Natural killer cell treated with Interleukin-12 subunit alpha and Interleukin-12 subunit beta and Interleukin-15 and Interleukin-18, amount 100 ng/mL, for 72 hours (primary cell): ENCODE measurements around the gene ZNF622. TPM values are rescaled to one million over a fixed set of nuclear protein-coding genes. Genes with fewer than 3 reads are reported as not detected.

Source experiments
- ATAC-seq, 2 donors: fragments of 150-1000 bp; cut with Tn5 transposase in 1 of 2; sonication (Bioruptor Pico), chemical (Tn5 transposase) in 1 of 2; 2 replicates each; pipeline ENCODE4 v1.10.0; 2021
- DNase-seq: peaks from one replicate; pipeline ENCODE4 v3.0.0; 2022; ENCODE audit warnings: low spot score
- H3K27ac Mint-ChIP-seq, 2 donors: 1 replicate in 1 of 2; 2 replicates in 1 of 2; pipeline ENCODE4 v1.8.0; 2022; ENCODE audit warnings: mixed read lengths in 2 of 2, mild to moderate bottlenecking in 1 of 2, moderate library complexity in 1 of 2
- H3K27me3 Mint-ChIP-seq, 2 donors: 1 replicate in 1 of 2; 2 replicates in 1 of 2; pipeline ENCODE4 v1.8.0; 2022; ENCODE audit warnings: mixed read lengths in 2 of 2
- H3K36me3 Mint-ChIP-seq: one replicate; pipeline ENCODE4 v1.8.0; 2022; ENCODE audit warnings: mixed read lengths
- H3K4me1 Mint-ChIP-seq, 2 donors: 1 replicate in 1 of 2; 2 replicates in 1 of 2; pipeline ENCODE4 v1.8.0; 2022; ENCODE audit warnings: low read depth in 2 of 2, mixed read lengths in 2 of 2, mild to moderate bottlenecking in 1 of 2
- H3K4me3 Mint-ChIP-seq: one replicate; pipeline ENCODE4 v1.8.0; 2022; ENCODE audit warnings: mixed read lengths
- H3K9me3 Mint-ChIP-seq: 2 replicates; pipeline ENCODE4 v1.8.0; 2022; ENCODE audit warnings: mixed read lengths
- total RNA-seq, 2 donors: library from RNA; stranded (reverse); gene quantifications; one replicate each; pipeline ENCODE4 v1.2.3, GENCODE V29; 2022

ZNF622 gene, protein sequence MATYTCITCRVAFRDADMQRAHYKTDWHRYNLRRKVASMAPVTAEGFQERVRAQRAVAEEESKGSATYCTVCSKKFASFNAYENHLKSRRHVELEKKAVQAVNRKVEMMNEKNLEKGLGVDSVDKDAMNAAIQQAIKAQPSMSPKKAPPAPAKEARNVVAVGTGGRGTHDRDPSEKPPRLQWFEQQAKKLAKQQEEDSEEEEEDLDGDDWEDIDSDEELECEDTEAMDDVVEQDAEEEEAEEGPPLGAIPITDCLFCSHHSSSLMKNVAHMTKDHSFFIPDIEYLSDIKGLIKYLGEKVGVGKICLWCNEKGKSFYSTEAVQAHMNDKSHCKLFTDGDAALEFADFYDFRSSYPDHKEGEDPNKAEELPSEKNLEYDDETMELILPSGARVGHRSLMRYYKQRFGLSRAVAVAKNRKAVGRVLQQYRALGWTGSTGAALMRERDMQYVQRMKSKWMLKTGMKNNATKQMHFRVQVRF
- 10 to 100 TPM; 38.4 to 47.9 TPM for total RNA-seq

DNA sequence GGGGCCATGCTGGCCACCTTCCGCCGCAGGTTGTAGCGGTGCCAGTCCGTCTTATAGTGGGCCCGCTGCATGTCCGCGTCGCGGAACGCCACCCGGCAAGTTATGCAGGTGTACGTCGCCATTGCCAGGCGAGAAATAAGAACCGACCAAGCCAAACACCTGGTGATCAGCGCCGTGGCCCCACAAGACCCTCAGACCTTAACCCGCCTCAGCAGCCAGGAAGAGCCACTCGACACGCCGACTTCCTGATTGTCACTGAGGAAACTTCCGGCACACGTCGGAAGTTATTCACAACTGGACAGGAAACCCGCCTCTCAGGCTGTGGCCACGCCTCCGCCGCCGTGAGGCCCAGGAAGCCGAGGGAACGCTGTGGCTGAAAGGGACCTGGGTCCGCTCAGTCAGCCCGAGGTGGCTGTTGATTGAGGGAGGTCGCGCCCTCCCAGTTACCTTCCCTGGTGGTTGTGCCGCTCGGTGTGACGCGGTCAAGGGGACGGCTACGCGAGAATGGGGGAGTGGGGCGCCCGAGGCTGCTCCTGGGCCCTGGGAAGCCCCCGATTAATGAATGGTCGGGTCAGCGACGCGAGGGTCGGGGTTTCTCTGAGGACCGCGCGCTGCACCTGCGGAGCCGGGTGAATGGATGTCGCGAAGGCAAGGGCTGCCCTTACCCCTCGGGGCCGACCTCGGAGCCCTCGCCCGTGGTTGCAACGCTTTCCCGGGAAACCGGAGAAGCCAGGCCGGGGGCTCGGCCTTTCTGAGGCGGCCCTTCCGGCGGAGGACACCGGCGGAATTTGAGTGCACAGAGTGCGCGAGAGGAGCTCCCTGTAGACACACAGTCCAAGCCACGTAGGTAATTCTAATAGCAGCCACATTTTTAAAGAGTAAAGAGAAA, at the start of gene ZNF622:
ZNF622 (minus strand) TSS at position 257 of the 889 bp plus-strand sequence; CDS start at position 122, 135 bp downstream.
- no peaks in the 10 kb centered on the region for H3K27me3 Mint-ChIP-seq
- H3K4me1 Mint-ChIP-seq = peaks cover 57 to 79% of the 10 kb centered on the region in 2 donors
- H3K27ac Mint-ChIP-seq = peak within 1 kb of the TSS; percentile 97 to 99
- ATAC-seq = peak; percentile 93 to 98
- no peaks in the 10 kb centered on the region for H3K9me3 Mint-ChIP-seq
- peak within 1 kb of the TSS; percentile 99 for H3K4me3 Mint-ChIP-seq
- H3K36me3 Mint-ChIP-seq = peaks cover 33% of the 10 kb centered on the region
- DNase-seq = peak; percentile 93

DNA sequence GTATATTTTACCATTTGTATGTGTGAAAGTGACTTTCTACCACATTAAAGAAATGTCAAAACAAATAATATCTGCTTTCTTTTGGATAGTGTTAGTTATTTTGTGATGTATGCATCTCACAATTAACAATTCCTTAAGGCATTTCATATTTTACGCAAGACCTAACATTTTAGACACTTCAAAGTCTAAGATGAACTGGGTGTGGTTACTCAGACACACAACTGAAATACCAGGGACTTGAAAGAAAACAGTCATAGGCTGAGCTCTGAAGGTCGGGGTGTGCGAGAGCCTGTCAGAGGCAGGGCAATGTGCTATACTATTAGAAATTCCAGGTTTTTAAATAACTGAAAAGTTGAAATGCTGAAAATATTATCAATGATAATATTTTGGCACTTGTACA, 44.5 kb upstream of the ZNF622 start:
- no peaks in the 10 kb centered on the region for H3K9me3 Mint-ChIP-seq
- no peak overlapping the region for H3K4me3 Mint-ChIP-seq
- no peaks in the 10 kb centered on the region for H3K36me3 Mint-ChIP-seq
- H3K27me3 Mint-ChIP-seq = peaks cover 0 to 2% of the 10 kb centered on the region in 2 donors
- no peak for DNase-seq
- no peak overlapping the region for H3K27ac Mint-ChIP-seq
- no peaks in the 10 kb centered on the region for H3K4me1 Mint-ChIP-seq
- ATAC-seq = no peak

DNA sequence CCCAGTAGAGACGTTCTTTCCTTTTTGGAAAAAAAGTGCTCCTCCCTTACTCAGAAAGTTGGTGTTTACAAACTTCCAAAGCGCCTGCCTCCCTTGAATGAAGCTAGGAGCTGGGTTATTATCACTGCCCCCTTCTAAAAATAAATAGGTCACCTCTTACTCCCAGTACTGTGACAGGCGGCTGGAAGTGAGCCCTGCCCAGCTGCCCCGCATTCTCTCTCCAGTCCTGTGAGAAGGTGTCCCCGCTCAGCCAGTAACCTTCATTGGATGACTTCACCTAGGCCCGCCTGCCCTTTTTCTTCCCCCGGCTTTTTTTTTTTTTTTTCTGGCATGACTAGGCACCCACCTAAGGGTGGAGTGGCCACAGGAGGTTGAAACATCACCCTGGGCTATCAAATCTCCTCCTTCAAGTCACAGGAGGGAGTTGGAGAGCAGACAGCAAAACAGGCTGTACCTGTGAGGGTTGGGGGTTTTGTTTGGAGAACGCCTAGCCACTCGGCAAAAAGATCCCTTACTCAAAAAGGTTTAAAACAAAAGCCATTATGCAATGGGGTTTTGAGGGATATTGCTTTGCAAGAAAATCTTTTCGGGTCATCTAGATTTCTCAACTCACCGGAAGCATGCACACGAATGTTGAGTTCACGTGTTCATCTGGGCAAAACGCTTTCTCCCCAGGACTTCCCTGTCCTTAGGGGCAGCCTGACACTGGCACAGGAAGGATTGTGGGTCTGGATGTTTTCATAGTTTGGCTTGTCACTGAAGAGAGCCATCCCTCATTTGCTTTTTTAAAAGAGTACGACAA, 43.3 kb upstream of the ZNF622 start:
- Mint-ChIP-seq H3K4me1 (no peaks in the 10 kb centered on the region), H3K9me3 (no peaks in the 10 kb centered on the region), H3K4me3 (no peak overlapping the region), H3K27ac (no peak overlapping the region), H3K36me3 (no peaks in the 10 kb centered on the region), H3K27me3 (peaks cover 2 to 5% of the 10 kb centered on the region in 2 donors)
- no peak for DNase-seq
- ATAC-seq = no peak

DNA sequence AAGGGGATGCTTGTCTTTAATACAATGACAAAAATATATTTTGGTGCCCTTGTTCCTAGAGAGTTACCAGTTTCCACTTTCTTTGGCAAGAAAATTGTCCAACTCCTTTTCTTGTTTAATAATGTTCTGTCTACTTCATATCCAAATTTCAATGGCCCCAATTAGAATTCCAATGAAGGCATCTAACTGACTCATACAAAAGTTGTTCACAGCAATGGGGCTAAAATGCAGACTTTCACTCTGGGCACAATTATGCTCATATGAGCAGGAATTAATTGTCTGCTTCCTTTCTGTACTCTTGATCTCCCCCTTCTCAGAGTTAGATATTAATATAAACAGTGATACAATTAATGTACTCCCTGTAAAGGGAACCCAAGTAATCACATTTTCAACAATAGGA, 42.1 kb upstream of the ZNF622 start:
- DNase-seq (no peak), ATAC-seq (no peak)
- Mint-ChIP-seq H3K4me1 (no peaks in the 10 kb centered on the region), H3K4me3 (no peak overlapping the region), H3K27ac (no peak overlapping the region), H3K36me3 (no peaks in the 10 kb centered on the region), H3K27me3 (peaks cover 2 to 5% of the 10 kb centered on the region in 2 donors), H3K9me3 (no peaks in the 10 kb centered on the region)

DNA sequence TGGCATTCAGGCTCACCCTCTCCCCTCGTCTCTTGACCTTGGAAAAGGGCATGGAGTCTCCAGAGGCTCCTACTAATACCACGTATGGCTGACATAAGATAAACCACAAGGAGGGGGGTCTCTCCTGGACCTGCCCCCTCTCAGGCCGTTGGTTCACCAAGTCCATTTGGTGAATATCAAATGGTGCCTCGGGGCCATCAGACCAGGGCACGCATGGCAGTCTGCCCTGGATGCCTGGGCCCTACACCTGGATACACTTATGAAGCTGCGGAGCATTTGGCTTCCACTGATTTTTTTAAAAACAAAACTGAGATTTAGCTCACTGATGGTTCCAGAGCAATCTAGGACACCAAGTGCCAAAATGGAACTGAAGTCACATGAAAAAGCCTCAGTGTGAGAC, 40.3 kb upstream of the ZNF622 start:
- H3K27ac Mint-ChIP-seq = no peak overlapping the region
- no peaks in the 10 kb centered on the region for H3K4me1 Mint-ChIP-seq
- H3K4me3 Mint-ChIP-seq = no peak overlapping the region
- DNase-seq (no peak), ATAC-seq (no peak)
- peaks cover 2 to 5% of the 10 kb centered on the region in 2 donors for H3K27me3 Mint-ChIP-seq
- H3K36me3 Mint-ChIP-seq = no peaks in the 10 kb centered on the region
- no peaks in the 10 kb centered on the region for H3K9me3 Mint-ChIP-seq

DNA sequence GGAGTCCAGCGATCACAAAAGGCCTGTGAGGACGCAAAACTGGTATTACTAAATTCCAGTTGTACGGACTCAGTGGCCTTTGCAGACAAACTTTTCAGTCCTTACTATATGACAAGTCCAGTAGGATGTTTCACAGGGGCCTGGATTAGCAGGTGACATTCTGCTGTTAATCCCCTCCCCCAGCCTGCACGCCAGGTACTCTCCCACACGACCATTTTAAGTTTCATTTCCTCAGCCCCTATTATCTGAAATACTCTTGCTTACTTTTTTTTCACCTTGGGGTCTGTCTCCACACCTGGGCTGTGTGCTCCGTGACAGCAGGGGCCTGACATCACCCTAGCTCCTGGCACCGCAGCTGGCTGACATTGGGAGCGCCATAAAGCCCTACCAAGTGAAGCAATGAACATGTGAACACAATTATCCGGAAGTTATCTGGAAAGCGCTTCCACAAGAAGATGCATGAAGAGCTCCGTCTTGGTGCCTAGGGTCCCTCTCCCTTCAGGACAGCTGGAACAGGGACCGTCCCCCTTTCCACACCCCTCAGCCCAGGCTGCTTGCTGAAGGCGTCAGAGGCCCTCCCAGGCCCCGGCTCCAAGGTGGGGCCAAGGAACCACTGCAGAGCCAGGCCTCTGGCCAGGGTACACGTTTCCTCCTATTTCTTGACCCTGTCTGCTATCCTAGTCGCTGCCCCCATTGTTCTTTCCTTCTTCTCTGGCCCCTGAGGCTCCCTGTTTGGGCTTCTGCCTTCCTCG, 39.7 kb upstream of the ZNF622 start:
- no peak overlapping the region for H3K4me3 Mint-ChIP-seq
- DNase-seq (no peak), ATAC-seq (no peak)
- H3K27ac Mint-ChIP-seq = no peak overlapping the region
- H3K36me3 Mint-ChIP-seq = no peaks in the 10 kb centered on the region
- no peaks in the 10 kb centered on the region for H3K4me1 Mint-ChIP-seq
- peaks cover under 1% of the 10 kb centered on the region for H3K9me3 Mint-ChIP-seq
- peaks cover 0 to 5% of the 10 kb centered on the region in 2 donors for H3K27me3 Mint-ChIP-seq

DNA sequence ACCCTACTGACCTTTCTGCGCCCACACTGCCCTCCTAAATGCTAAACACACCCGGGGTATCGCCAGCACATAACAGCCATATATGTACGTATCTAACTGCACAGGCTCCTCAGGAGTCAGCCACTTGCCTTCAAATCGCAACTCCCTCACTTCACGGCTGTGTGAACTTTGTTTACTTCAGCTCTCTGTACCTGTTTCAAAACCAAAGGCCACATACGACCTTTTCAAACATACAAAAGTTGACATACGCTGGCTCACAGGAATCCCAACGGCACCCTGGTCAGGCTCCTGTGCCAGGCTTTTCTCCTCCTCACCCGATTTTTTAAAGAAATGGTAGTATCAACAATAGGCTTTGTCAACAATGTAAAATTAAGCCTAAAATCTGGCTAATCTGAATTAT, 39.0 kb upstream of the ZNF622 start:
- DNase-seq (no peak), ATAC-seq (no peak)
- Mint-ChIP-seq H3K4me3 (no peak overlapping the region), H3K27ac (no peak overlapping the region), H3K9me3 (peaks cover 4% of the 10 kb centered on the region), H3K36me3 (no peaks in the 10 kb centered on the region), H3K27me3 (peaks cover 2 to 5% of the 10 kb centered on the region in 2 donors), H3K4me1 (no peaks in the 10 kb centered on the region)

DNA sequence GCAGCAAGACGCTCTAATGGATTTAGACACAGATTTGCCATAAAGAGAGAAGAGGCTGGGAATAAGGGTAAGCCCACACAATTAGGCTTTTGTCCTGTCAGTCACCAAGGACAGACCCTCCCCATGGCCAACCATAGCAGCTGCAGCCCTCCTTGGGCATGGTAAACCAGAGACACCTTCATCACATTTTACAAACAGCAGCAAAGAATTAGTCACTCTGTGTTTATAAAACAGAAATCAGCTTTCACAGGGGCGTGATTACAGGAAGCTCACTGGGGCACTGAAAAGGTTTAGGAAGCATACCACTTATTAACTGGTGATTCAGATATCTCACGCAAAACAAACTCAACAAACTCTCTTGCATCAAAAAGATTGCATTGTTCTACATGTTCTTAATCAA, 37.3 kb upstream of the ZNF622 start:
- Mint-ChIP-seq H3K4me3 (no peak overlapping the region), H3K27ac (no peak overlapping the region), H3K36me3 (no peaks in the 10 kb centered on the region), H3K27me3 (peaks cover 2 to 5% of the 10 kb centered on the region in 2 donors), H3K9me3 (peaks cover 4% of the 10 kb centered on the region), H3K4me1 (no peaks in the 10 kb centered on the region)
- DNase-seq = no peak
- no peak for ATAC-seq

DNA sequence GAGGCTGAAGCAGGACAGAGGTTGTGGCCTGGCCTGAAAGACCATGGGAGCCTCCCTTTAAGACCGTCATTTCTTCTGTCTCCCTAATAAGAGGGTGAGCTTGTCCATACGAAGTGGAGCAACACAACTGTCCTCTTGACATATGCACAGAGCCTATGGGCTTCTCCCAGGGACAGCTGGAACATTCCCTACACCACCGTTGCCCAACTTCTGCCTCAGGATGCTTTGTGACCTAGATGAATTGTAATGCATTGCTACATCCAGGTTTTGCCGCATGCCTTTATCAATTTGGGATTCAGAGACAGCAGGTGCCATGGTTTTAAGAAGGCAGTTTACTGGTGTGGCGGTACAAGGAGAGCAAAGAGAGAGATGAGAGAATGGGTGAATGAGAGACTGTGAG, 34.4 kb upstream of the ZNF622 start:
- peaks cover 1% of the 10 kb centered on the region for H3K36me3 Mint-ChIP-seq
- H3K27me3 Mint-ChIP-seq = peaks cover 2 to 5% of the 10 kb centered on the region in 2 donors
- no peak overlapping the region for H3K27ac Mint-ChIP-seq
- no peak for ATAC-seq
- no peak overlapping the region for H3K4me3 Mint-ChIP-seq
- peaks cover 4% of the 10 kb centered on the region for H3K9me3 Mint-ChIP-seq
- H3K4me1 Mint-ChIP-seq = no peaks in the 10 kb centered on the region
- no peak for DNase-seq

DNA sequence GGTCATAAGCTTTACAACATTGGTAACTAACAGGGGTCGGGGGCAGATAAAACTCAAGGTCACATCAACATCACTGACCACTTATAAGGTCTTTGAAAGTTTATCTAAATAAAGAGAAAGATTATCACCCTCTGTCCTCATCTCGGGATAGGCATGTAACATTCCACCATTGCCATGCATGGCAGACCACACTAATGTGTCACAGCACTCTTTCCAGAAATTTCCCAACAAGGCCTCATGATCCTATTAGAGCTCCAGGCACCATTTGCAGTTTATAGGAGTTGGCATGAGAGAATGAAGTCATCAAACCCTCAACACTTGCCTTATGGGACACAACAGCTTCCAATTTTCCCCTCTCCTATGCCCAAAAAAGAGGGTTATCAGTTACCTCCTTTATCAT, 31.9 kb upstream of the ZNF622 start:
- H3K27ac Mint-ChIP-seq = no peak overlapping the region
- DNase-seq (no peak), ATAC-seq (no peak)
- no peak overlapping the region for H3K4me3 Mint-ChIP-seq
- H3K27me3 Mint-ChIP-seq = peaks cover 0 to 5% of the 10 kb centered on the region in 2 donors
- no peaks in the 10 kb centered on the region for H3K4me1 Mint-ChIP-seq
- H3K36me3 Mint-ChIP-seq = peaks cover 4% of the 10 kb centered on the region
- peaks cover 4% of the 10 kb centered on the region for H3K9me3 Mint-ChIP-seq

DNA sequence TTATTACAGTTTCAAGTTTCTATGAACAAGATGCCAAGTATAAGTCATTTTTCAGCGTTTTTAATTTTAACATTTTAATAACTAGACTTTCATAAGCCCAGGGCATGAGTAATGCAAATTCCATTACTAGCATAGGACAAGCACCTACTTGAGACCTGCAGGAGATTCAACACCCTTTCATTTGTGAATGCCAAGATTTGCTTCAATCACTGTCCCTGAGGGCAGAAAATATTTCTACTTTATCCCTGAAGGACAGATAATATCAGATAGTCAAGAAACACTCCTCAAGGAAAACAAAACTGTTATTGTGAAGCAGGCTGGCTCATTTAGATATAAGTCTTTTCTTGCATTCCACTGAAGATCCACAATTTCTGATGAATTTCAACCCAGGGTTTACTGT, 27.7 kb upstream of the ZNF622 start:
- DNase-seq (no peak), ATAC-seq (no peak)
- H3K4me3 Mint-ChIP-seq = no peak overlapping the region
- peaks cover 4% of the 10 kb centered on the region for H3K36me3 Mint-ChIP-seq
- H3K9me3 Mint-ChIP-seq = no peaks in the 10 kb centered on the region
- no peak overlapping the region for H3K27ac Mint-ChIP-seq
- H3K27me3 Mint-ChIP-seq = peaks cover 5 to 8% of the 10 kb centered on the region in 2 donors
- H3K4me1 Mint-ChIP-seq = no peaks in the 10 kb centered on the region

DNA sequence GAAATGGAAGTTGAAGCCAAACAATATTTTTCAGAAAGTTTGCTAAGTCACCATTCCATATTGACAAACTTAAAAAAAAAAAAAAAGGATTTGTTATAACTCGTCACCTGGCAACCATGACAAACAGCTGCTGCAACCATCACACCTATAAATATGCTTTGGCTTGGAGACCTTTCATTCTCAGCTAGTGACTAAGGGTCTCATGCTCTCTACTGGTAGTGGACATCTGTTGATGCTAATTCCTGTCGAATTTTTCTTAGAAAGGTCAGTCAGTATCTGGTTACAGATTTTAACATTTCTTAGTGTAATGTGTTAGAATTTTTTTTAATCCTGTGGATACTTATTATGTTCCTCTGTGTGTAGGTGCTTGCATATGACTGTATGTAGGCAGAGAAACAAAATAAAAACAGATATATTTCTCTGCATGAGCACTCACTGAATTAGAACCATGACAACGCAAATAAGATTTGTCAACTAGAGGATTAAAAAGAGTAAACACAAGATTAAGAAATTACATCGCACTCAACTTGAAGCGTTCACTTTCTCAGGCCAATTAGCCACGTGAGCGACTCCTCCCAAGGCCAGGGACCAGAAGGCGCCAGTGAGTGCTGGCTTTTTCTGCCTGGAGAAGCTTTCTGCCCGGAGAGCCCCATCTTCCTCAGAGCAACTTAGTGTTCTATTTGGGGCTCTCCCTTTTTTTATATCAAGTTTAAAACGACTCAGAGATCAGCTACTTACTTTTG, 27.0 kb upstream of the ZNF622 start:
- no peaks in the 10 kb centered on the region for H3K4me1 Mint-ChIP-seq
- H3K27me3 Mint-ChIP-seq = peaks cover 5 to 15% of the 10 kb centered on the region in 2 donors
- H3K36me3 Mint-ChIP-seq = peaks cover 4% of the 10 kb centered on the region
- no peaks in the 10 kb centered on the region for H3K9me3 Mint-ChIP-seq
- ATAC-seq = no peak
- DNase-seq = no peak
- no peak overlapping the region for H3K27ac Mint-ChIP-seq
- no peak overlapping the region for H3K4me3 Mint-ChIP-seq
